Neural progenitor cell (in vitro differentiated cells): Measurements from ENCODE around the gene SDK1. TPM values are rescaled to one million over a fixed set of nuclear protein-coding genes. Genes with fewer than 3 reads are reported as not detected.

Source experiments
- DNase-seq: peaks from one replicate; pipeline ENCODE4 v3.0.0-alpha.2; 2016; ENCODE audit warnings: low spot score
- H2AFZ ChIP-seq: fragments of 200-600 bp; sonication (generic); replicated peaks from 2 replicates; pipeline ENCODE4 v1.6.1; 2016; ENCODE audit warnings: antibody characterized with exemption
- H3F3A ChIP-seq: fragments of 200-600 bp; sonication (generic); 2 replicates; pipeline ENCODE4 v1.6.1; 2016; ENCODE audit warnings: antibody characterized with exemption, low read depth
- H3K27ac ChIP-seq: fragments of 200-600 bp; sonication (generic); 2 replicates; pipeline ENCODE4 v1.5.1; 2016; ENCODE audit warnings: mild to moderate bottlenecking
- H3K27me3 ChIP-seq: fragments of 200-600 bp; sonication (generic); 2 replicates; pipeline ENCODE4 v1.6.1; 2016; ENCODE audit warnings: mild to moderate bottlenecking, moderate library complexity
- H3K36me3 ChIP-seq: fragments of 200-600 bp; sonication (generic); 2 replicates; pipeline ENCODE4 v1.5.1; 2016
- H3K4me1 ChIP-seq: fragments of 200-600 bp; sonication (generic); 2 replicates; pipeline ENCODE4 v1.6.1; 2016; ENCODE audit warnings: mixed run types
- H3K4me2 ChIP-seq: fragments of 200-600 bp; sonication (generic); 2 replicates; pipeline ENCODE4 v1.6.1; 2016
- H3K4me3 ChIP-seq: fragments of 200-600 bp; sonication (generic); 2 replicates; pipeline ENCODE4 v1.5.1; 2016
- H3K79me2 ChIP-seq: fragments of 200-600 bp; sonication (generic); 2 replicates; pipeline ENCODE4 v1.6.1; 2016; ENCODE audit warnings: low read depth
- H3K9ac ChIP-seq: fragments of 200-600 bp; sonication (generic); 2 replicates; pipeline ENCODE4 v1.6.1; 2016
- H3K9me3 ChIP-seq: fragments of 200-600 bp; sonication (generic); 2 replicates; pipeline ENCODE4 v1.5.1; 2016; ENCODE audit warnings: low read depth
- H4K20me1 ChIP-seq: fragments of 200-600 bp; sonication (generic); 2 replicates; pipeline ENCODE4 v1.6.1; 2016; ENCODE audit warnings: low read depth
- H3K27ac Mint-ChIP-seq: 3 replicates; pipeline ENCODE4 v1.8.0; 2021; ENCODE audit warnings: mixed read lengths
- H3K27me3 Mint-ChIP-seq: 2 replicates; pipeline ENCODE4 v1.8.0; 2022; ENCODE audit warnings: low read depth, mild to moderate bottlenecking, inconsistent platforms, moderate library complexity, mixed read lengths; ENCODE audit not compliant: insufficient read depth
- H3K36me3 Mint-ChIP-seq: 3 replicates; pipeline ENCODE4 v1.8.0; 2021; ENCODE audit warnings: mixed read lengths
- H3K4me1 Mint-ChIP-seq: 3 replicates; pipeline ENCODE4 v1.8.0; 2021; ENCODE audit warnings: mixed read lengths
- H3K4me3 Mint-ChIP-seq: 3 replicates; pipeline ENCODE4 v1.8.0; 2021; ENCODE audit warnings: mild to moderate bottlenecking, moderate library complexity, mixed read lengths
- H3K9me3 Mint-ChIP-seq: 3 replicates; pipeline ENCODE4 v1.8.0; 2020; ENCODE audit warnings: mixed read lengths
- CTCF ChIP-seq: fragments of 200-600 bp; sonication (generic); IDR thresholded peaks from 2 replicates; pipeline ENCODE4 v1.5.1; 2017; ENCODE audit warnings: antibody characterized with exemption, mild to moderate bottlenecking
- EZH2 ChIP-seq: fragments of 200-600 bp; sonication (generic); IDR thresholded peaks from 2 replicates; pipeline ENCODE4 v1.6.1; 2017; ENCODE audit warnings: antibody characterized with exemption, mild to moderate bottlenecking, moderate library complexity
- EZH2phosphoT487 ChIP-seq: fragments of 200-600 bp; sonication (generic); IDR thresholded peaks from 2 replicates; pipeline ENCODE4 v1.6.1; 2017; ENCODE audit warnings: antibody characterized with exemption
- total RNA-seq: library from RNA; depleted of rRNA; stranded (reverse); fragments of >200 nt; gene quantifications from 2 replicates; pipeline ENCODE4 v1.2.3, GENCODE V29; 2015; ENCODE audit warnings: low replicate concordance

The SDK1 gene
- total RNA-seq, 1 donor from 2014 or later = 4.9 TPM

DNA sequence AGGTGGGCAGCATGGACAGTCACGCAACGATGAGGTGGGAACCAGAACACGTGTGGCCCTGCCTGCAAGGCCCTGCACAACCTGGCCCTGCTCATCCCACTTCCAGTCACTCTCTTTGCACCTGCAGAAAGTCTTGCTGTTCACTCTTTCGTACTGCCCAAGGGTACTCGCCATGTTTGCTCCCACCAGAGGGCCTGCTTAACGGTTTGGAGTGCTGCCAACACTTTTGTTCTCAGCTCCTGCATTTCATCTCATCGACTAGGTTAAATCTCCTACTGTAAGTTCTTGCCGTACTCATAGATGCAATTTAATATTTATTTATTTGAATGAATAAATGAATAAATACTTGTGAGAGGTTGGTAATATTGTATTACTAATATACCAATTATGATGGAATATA is 315.3 kb downstream of the SDK1 start:
- H3K9ac ChIP-seq = no peak overlapping the region
- Mint-ChIP-seq H3K4me1 (peaks cover 8% of the 10 kb centered on the region), H3K27ac (no peak overlapping the region), H3K27me3 (peaks cover 3% of the 10 kb centered on the region), H3K9me3 (peaks cover 5% of the 10 kb centered on the region), H3K36me3 (peaks cover 2% of the 10 kb centered on the region), H3K4me3 (no peak overlapping the region)
- no peaks in the 10 kb centered on the region for H3K36me3 ChIP-seq
- no peak overlapping the region for H2AFZ ChIP-seq
- no peaks in the 10 kb centered on the region for H3K27me3 ChIP-seq
- H3K4me2 ChIP-seq = no peak overlapping the region
- no peaks in the 10 kb centered on the region for H3F3A ChIP-seq
- H3K79me2 ChIP-seq = no peaks in the 10 kb centered on the region
- H3K4me1 ChIP-seq = no peaks in the 10 kb centered on the region
- no peak for TF ChIP-seq CTCF
- no peak for TF ChIP-seq EZH2phosphoT487
- TF ChIP-seq EZH2 = no peak
- H4K20me1 ChIP-seq = no peaks in the 10 kb centered on the region
- no peak overlapping the region for H3K4me3 ChIP-seq
- H3K9me3 ChIP-seq = no peaks in the 10 kb centered on the region
- no peak overlapping the region for H3K27ac ChIP-seq
- DNase-seq = no peak

- Histone ChIP-seq H3K27ac (no peak overlapping the region), H3K79me2 (no peaks in the 10 kb centered on the region), H3K27me3 (no peaks in the 10 kb centered on the region), H3K4me3 (no peak overlapping the region), H2AFZ (no peak overlapping the region), H3F3A (no peaks in the 10 kb centered on the region), H3K4me2 (no peak overlapping the region), H3K4me1 (peaks cover 3% of the 10 kb centered on the region), H4K20me1 (no peaks in the 10 kb centered on the region), H3K9ac (no peak overlapping the region), H3K36me3 (no peaks in the 10 kb centered on the region), H3K9me3 (peaks cover 14% of the 10 kb centered on the region)
- Mint-ChIP-seq H3K9me3 (peaks cover 23% of the 10 kb centered on the region), H3K27me3 (no peaks in the 10 kb centered on the region), H3K4me1 (no peaks in the 10 kb centered on the region), H3K27ac (no peak overlapping the region), H3K36me3 (peaks cover 23% of the 10 kb centered on the region), H3K4me3 (no peak overlapping the region)
- DNase-seq = no peak
- TF ChIP-seq EZH2phosphoT487 = no peak
- no peak for TF ChIP-seq CTCF
- TF ChIP-seq EZH2 = no peak
These were observed 329.0 kb downstream of the SDK1 start for GRCh38 chr7:3630081-3630480.

DNA sequence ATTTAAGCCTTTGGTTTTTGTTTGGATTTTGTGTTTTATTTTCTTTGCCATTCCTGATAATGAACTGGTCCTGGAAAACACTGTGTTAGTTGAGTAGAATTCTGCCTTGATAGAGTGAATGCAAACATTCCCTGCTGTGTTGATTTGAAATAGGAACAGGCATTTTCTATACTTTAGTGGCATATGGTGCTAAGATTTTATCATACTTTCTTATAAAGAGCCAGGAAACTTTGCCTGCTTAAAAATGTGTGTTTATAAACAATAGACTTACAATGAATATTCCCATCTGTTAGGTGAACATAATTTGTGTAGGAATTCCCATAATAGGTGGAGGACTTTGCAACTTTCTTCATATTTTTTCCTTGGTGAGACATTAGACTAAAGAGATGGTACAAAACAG is 333.3 kb downstream of the SDK1 start:
- no peak overlapping the region for H3K9ac ChIP-seq
- H3K4me2 ChIP-seq = no peak overlapping the region
- TF ChIP-seq EZH2 (no peak), EZH2phosphoT487 (no peak), CTCF (no peak)
- H3F3A ChIP-seq = no peaks in the 10 kb centered on the region
- H3K27ac ChIP-seq = no peak overlapping the region
- DNase-seq = no peak
- H3K36me3 ChIP-seq = no peaks in the 10 kb centered on the region
- H3K79me2 ChIP-seq = no peaks in the 10 kb centered on the region
- peaks cover 16% of the 10 kb centered on the region for H3K9me3 Mint-ChIP-seq
- H3K4me1 Mint-ChIP-seq = no peaks in the 10 kb centered on the region
- no peaks in the 10 kb centered on the region for H3K27me3 ChIP-seq
- no peaks in the 10 kb centered on the region for H3K4me1 ChIP-seq
- no peak overlapping the region for H3K4me3 ChIP-seq
- H4K20me1 ChIP-seq = no peaks in the 10 kb centered on the region
- H3K27me3 Mint-ChIP-seq = no peaks in the 10 kb centered on the region
- H2AFZ ChIP-seq = no peak overlapping the region
- no peak overlapping the region for H3K4me3 Mint-ChIP-seq
- H3K27ac Mint-ChIP-seq = no peak overlapping the region
- peaks cover 14% of the 10 kb centered on the region for H3K9me3 ChIP-seq
- H3K36me3 Mint-ChIP-seq = peaks cover 17% of the 10 kb centered on the region
